Liver (tissue), 9 donors: ENCODE data around the gene GGTLC1. TPM values are rescaled to one million over a fixed set of nuclear protein-coding genes. Genes with fewer than 3 reads are reported as not detected.

ENCODE experiments used
- DNase-seq: peaks from one replicate; pipeline ENCODE4 v3.0.0-alpha.2; 2017; ENCODE audit warnings: low spot score
- H3K27ac ChIP-seq, 2 donors: one replicate each; pipeline ENCODE4 v1.7.0; 2013; ENCODE audit warnings: inconsistent platforms in 2 of 2, low read length in 2 of 2, control low read depth in 1 of 2, low read depth in 1 of 2, mild to moderate bottlenecking in 1 of 2
- H3K27me3 ChIP-seq, 4 donors: one replicate each; pipeline versions ENCODE4 v1.6.1 to v1.7.0; 2013; ENCODE audit warnings: low read length in 3 of 4, inconsistent platforms in 1 of 4, mild to moderate bottlenecking in 1 of 4, moderate library complexity in 1 of 4; ENCODE audit not compliant: control insufficient read depth in 4 of 4, insufficient read depth in 4 of 4
- H3K36me3 ChIP-seq, 4 donors: one replicate each; pipeline versions ENCODE4 v1.6.1 to v1.7.0; 2013; ENCODE audit warnings: low read length in 3 of 4, mild to moderate bottlenecking in 3 of 4, low read depth in 1 of 4, moderate library complexity in 1 of 4; ENCODE audit not compliant: control insufficient read depth in 4 of 4, insufficient read depth in 3 of 4
- H3K4me1 ChIP-seq, 4 donors: one replicate each; pipeline versions ENCODE4 v1.6.1 to v1.7.0; 2013; ENCODE audit warnings: low read length in 3 of 4, mild to moderate bottlenecking in 3 of 4, moderate library complexity in 1 of 4; ENCODE audit not compliant: control insufficient read depth in 4 of 4, insufficient read depth in 4 of 4
- H3K4me3 ChIP-seq, 3 donors: one replicate each; pipeline versions ENCODE4 v1.6.1 to v1.7.0; 2013; ENCODE audit warnings: low read length in 3 of 3, control low read depth in 1 of 3, low read depth in 1 of 3, mild to moderate bottlenecking in 1 of 3
- H3K9ac ChIP-seq, 2 donors: one replicate each; pipeline ENCODE4 v1.7.0; 2013; ENCODE audit warnings: low read length in 2 of 2, mild to moderate bottlenecking in 2 of 2, moderate library complexity in 2 of 2, control low read depth in 1 of 2, low read depth in 1 of 2
- H3K9me3 ChIP-seq, 4 donors: one replicate each; pipeline versions ENCODE4 v1.6.1 to v1.7.0; 2013; ENCODE audit warnings: low read length in 3 of 4; ENCODE audit not compliant: control insufficient read depth in 4 of 4
- ATF3 ChIP-seq: IDR thresholded peaks from 2 replicates; pipeline ENCODE4 v1.6.1; 2016; ENCODE audit warnings: antibody characterized with exemption
- CTCF ChIP-seq: fragments of 150-350 bp; IDR thresholded peaks from 2 replicates; pipeline ENCODE4 v1.5.1; 2017; ENCODE audit warnings: improper control_type of control experiment, low read depth, low read length; ENCODE audit not compliant: missing input control
- EGR1 ChIP-seq, 2 donors: IDR thresholded peaks; 2 replicates each; pipeline ENCODE4 v1.6.1; 2016 to 2018; ENCODE audit warnings: antibody characterized with exemption in 2 of 2, low read depth in 2 of 2
- FOXA1 ChIP-seq: IDR thresholded peaks from 2 replicates; pipeline ENCODE4 v1.6.1; 2016; ENCODE audit warnings: antibody characterized with exemption
- FOXA2 ChIP-seq: IDR thresholded peaks from 2 replicates; pipeline ENCODE4 v1.6.1; 2016; ENCODE audit warnings: antibody characterized with exemption
- GABPA ChIP-seq, 2 donors: IDR thresholded peaks in 1 of 2; conservative IDR thresholded peaks in 1 of 2; 2 replicates each; pipeline ENCODE4 v1.6.1; 2016; ENCODE audit warnings: antibody characterized with exemption in 2 of 2, mild to moderate bottlenecking in 1 of 2, moderate library complexity in 1 of 2
- HNF4A ChIP-seq, 2 donors: conservative IDR thresholded peaks; 2 replicates each; pipeline ENCODE4 v1.6.1; 2016; ENCODE audit warnings: antibody characterized with exemption in 2 of 2, mild to moderate bottlenecking in 2 of 2
- HNF4G ChIP-seq: IDR thresholded peaks from 2 replicates; pipeline ENCODE4 v1.6.1; 2016; ENCODE audit warnings: antibody characterized with exemption
- JUND ChIP-seq, 2 donors: IDR thresholded peaks; 2 replicates each; pipeline ENCODE4 v1.6.1; 2016; ENCODE audit warnings: antibody characterized with exemption in 2 of 2
- MAX ChIP-seq: IDR thresholded peaks from 2 replicates; pipeline ENCODE4 v1.6.1; 2016; ENCODE audit warnings: antibody characterized with exemption
- NR2F2 ChIP-seq: IDR thresholded peaks from 2 replicates; pipeline ENCODE4 v1.6.1; 2016; ENCODE audit warnings: antibody characterized with exemption
- RAD21 ChIP-seq, 2 donors: IDR thresholded peaks; 2 replicates each; pipeline ENCODE4 v1.6.1; 2016; ENCODE audit warnings: antibody characterized with exemption in 2 of 2, mild to moderate bottlenecking in 2 of 2
- REST ChIP-seq: IDR thresholded peaks from 2 replicates; pipeline ENCODE4 v1.6.1; 2016; ENCODE audit warnings: antibody characterized with exemption, mild to moderate bottlenecking
- RXRA ChIP-seq, 2 donors: IDR thresholded peaks; 2 replicates each; pipeline ENCODE4 v1.6.1; 2017 to 2018; ENCODE audit warnings: antibody characterized with exemption in 2 of 2, mild to moderate bottlenecking in 1 of 2
- SP1 ChIP-seq: IDR thresholded peaks from 2 replicates; pipeline ENCODE4 v1.6.1; 2018; ENCODE audit warnings: antibody characterized with exemption, mild to moderate bottlenecking
- TAF1 ChIP-seq: conservative IDR thresholded peaks from 2 replicates; pipeline ENCODE4 v1.6.1; 2016; ENCODE audit warnings: antibody characterized with exemption, mild to moderate bottlenecking
- WGBS: extraction: QIAGEN DNeasy Blood & Tissue Kit; methylation state at CpG from one replicate; pipeline ENCODE4 v1.1.7; 2013; 5-methylcytosine and 5-hydroxymethylcytosine counted together
- polyA plus RNA-seq, 2 donors: library from polyadenylated mRNA; stranded (reverse) in 1 of 2; unstranded in 1 of 2; fragments of 200-250 nt in 1 of 2; fragments of >200 nt in 1 of 2; fragmentation: Nextera tagmentation in 1 of 2; extraction: Ambion mirVana in 1 of 2; gene quantifications; one replicate each; pipeline versions ENCODE4 v1.2.1 to v1.2.3, GENCODE V29; 2013 to 2015
- total RNA-seq, 2 donors: library from RNA; depleted of rRNA; stranded (reverse); fragments of >200 nt; gene quantifications; one replicate each; pipeline ENCODE4 v1.2.3, GENCODE V29; 2014
- donor health status: healthy.
- donor health status: healthy.
- donor health status: healthy.
- donor health status: healthy.
- donor health status: healthy.

The GGTLC1 gene
- total and polyA plus RNA-seq, 4 donors: not detected

GRCh38 chr20:23946206-23946605 lies 42.4 kb downstream of the GGTLC1 start:
- no peak overlapping the region for H3K27ac ChIP-seq

GRCh38 chr20:23943304-23943703 lies 45.3 kb downstream of the GGTLC1 start:
- DNase-seq: no peak
- 85% methylated on average over 5 of the region's 5 CpGs for WGBS
- no peaks in the 10 kb centered on the region for H3K9me3 ChIP-seq
- H3K9ac ChIP-seq: no peak overlapping the region
- no peaks in the 10 kb centered on the region for H3K36me3 ChIP-seq
- H3K4me1 ChIP-seq: no peaks in the 10 kb centered on the region
- no peak overlapping the region for H3K4me3 ChIP-seq
- H3K27me3 ChIP-seq: no peaks in the 10 kb centered on the region
- no peak overlapping the region for H3K27ac ChIP-seq
- TF ChIP-seq TAF1 (no peak), NR2F2 (no peak), HNF4G (no peak), SP1 (no peak), GABPA (IDR thresholded peaks at IDR 0.05 in 1 of 2, conservative IDR thresholded peaks at IDR 0.05 in 1 of 2) (no peak), REST (no peak), MAX (no peak), FOXA2 (no peak), FOXA1 (no peak), EGR1 (IDR thresholded peaks at IDR 0.05; ENCODE audit: low read depth in 2 of 2) (no peak), JUND (IDR thresholded peaks at IDR 0.05) (no peak), RXRA (IDR thresholded peaks at IDR 0.05) (no peak), HNF4A (conservative IDR thresholded peaks at IDR 0.05) (no peak), RAD21 (IDR thresholded peaks at IDR 0.05) (no peak), ATF3 (no peak)

More at GRCh38 chr20:23946206-23946605, 42.4 kb downstream of the GGTLC1 start:
- 62% methylated on average over 3 of the region's 3 CpGs for WGBS
- Histone ChIP-seq H3K27me3 (no peaks in the 10 kb centered on the region), H3K4me1 (no peaks in the 10 kb centered on the region), H3K9ac (no peak overlapping the region), H3K36me3 (no peaks in the 10 kb centered on the region), H3K4me3 (no peak overlapping the region), H3K9me3 (no peaks in the 10 kb centered on the region)
- no peak for DNase-seq
- TF ChIP-seq NR2F2: no peak
- no peak for TF ChIP-seq RAD21 (IDR thresholded peaks at IDR 0.05)
- no peak for TF ChIP-seq REST
- TF ChIP-seq CTCF: no peak
- no peak for TF ChIP-seq TAF1
